ENCODE results near the gene CREB3.

DNA sequence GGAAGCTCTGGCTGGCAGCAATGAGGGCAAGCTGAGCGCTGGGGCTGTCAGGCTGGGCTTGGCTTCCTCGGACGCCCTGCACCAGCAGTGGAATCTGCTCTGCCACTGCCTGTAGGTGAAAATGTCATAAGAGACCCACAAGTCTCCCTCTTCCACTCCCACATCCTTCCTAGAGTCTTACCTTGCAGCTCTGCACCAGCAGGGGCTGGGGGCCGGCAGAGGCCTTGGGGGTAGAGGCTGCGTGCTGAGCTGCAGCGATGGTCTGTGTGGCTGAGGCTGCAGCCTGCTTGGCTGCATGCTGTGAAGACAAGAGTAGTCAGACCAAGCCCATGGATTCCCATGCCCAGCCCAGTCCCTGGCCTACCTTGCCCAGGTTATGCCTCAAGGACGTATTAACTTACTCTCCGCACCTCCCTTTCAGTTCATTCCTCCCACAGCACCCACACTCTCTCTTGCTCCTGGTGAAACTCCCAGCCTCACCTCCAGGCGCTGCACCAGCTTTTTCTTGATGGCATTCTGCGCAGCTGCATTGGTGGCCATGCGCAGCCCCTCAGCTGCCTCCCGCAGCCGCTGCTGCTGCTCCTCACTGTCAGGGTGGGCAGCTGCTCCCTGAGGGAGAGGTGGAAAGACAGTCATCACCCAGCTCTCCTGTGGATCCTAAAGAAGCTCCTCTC is 17.8 kb upstream of the CREB3 start:
- TF ChIP-seq, protein P1, sequence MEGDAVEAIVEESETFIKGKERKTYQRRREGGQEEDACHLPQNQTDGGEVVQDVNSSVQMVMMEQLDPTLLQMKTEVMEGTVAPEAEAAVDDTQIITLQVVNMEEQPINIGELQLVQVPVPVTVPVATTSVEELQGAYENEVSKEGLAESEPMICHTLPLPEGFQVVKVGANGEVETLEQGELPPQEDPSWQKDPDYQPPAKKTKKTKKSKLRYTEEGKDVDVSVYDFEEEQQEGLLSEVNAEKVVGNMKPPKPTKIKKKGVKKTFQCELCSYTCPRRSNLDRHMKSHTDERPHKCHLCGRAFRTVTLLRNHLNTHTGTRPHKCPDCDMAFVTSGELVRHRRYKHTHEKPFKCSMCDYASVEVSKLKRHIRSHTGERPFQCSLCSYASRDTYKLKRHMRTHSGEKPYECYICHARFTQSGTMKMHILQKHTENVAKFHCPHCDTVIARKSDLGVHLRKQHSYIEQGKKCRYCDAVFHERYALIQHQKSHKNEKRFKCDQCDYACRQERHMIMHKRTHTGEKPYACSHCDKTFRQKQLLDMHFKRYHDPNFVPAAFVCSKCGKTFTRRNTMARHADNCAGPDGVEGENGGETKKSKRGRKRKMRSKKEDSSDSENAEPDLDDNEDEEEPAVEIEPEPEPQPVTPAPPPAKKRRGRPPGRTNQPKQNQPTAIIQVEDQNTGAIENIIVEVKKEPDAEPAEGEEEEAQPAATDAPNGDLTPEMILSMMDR (conservative IDR thresholded peaks at IDR 0.05 in 1 of 2, IDR thresholded peaks at IDR 0.05 in 1 of 2; ENCODE audit: extremely low read depth in 1 of 2, insufficient read depth in 1 of 2, low read depth in 1 of 2, low read length in 2 of 2), result no peak
- no peak for TF ChIP-seq EZH2 (IDR thresholded peaks at IDR 0.05; ENCODE audit: borderline replicate concordance, low read length)

Data from mammary epithelial cell (primary cell).